HepG2 (cell line): Measurements from ENCODE around the gene AP2B1. TPM values are rescaled to one million over a fixed set of nuclear protein-coding genes. Genes with fewer than 3 reads are reported as not detected.

ENCODE experiments used
- AGO2 ChIP-seq: fragments of 200-400 bp; formaldehyde crosslinking; optimal IDR thresholded peaks from 2 replicates; pipeline ENCODE3; 2017; ENCODE audit warnings: mild to moderate bottlenecking, low read depth, low read length, moderate library complexity
- EP300 ChIP-seq, 3 experiments: sonication (generic) in 1 of 3; formaldehyde crosslinking in 1 of 3; IDR thresholded peaks; 2 replicates each; pipeline versions ENCODE4 v1.5.1 to v1.6.1; 2011 to 2020; ENCODE audit warnings: low read depth in 2 of 3, low read length in 2 of 3, borderline replicate concordance in 1 of 3, improper control_type of control experiment in 1 of 3, mild to moderate bottlenecking in 1 of 3, missing genetic modification reagents in 1 of 3, moderate library complexity in 1 of 3
- ETV6 ChIP-seq: sonication (generic); formaldehyde crosslinking; conservative IDR thresholded peaks from 2 replicates; pipeline ENCODE4 v1.4.0; 2020; ENCODE audit warnings: missing genetic modification reagents
- FLYWCH1 ChIP-seq: sonication (generic); formaldehyde crosslinking; IDR thresholded peaks from 2 replicates; pipeline ENCODE4 v1.8.1; 2023; ENCODE audit warnings: mild to moderate bottlenecking, missing genetic modification reagents
- FOXA3 ChIP-seq: IDR thresholded peaks from 2 replicates; pipeline ENCODE4 v1.6.1; 2016; ENCODE audit warnings: missing genetic modification reagents, missing compliant biosample characterization
- HNRNPH1 ChIP-seq: fragments of 200-400 bp; formaldehyde crosslinking; optimal IDR thresholded peaks from 2 replicates; pipeline ENCODE3; 2017; ENCODE audit warnings: mild to moderate bottlenecking, low read depth, low read length
- JUNB ChIP-seq: sonication (generic); formaldehyde crosslinking; IDR thresholded peaks from 2 replicates; pipeline ENCODE4 v1.8.0; 2022; ENCODE audit warnings: missing genetic modification reagents, mild to moderate bottlenecking, borderline replicate concordance
- KAT2B ChIP-seq: fragments of 150-350 bp; IDR thresholded peaks from 2 replicates; pipeline ENCODE4 v1.6.1; 2014; ENCODE audit warnings: low read depth, low read length, borderline replicate concordance
- NR2C2 ChIP-seq: sonication (generic); formaldehyde crosslinking; IDR thresholded peaks from 2 replicates; pipeline ENCODE4 v1.4.0; 2020; ENCODE audit warnings: missing genetic modification reagents, mild to moderate bottlenecking, moderate library complexity, borderline replicate concordance
- PHF21A ChIP-seq: sonication (generic); formaldehyde crosslinking; IDR thresholded peaks from 2 replicates; pipeline ENCODE4 v1.5.0; 2020; ENCODE audit warnings: mild to moderate bottlenecking, missing genetic modification reagents
- RFX5 ChIP-seq: IDR thresholded peaks from 2 replicates; pipeline ENCODE4 v1.6.1; 2011; ENCODE audit warnings: low read depth, low read length, improper control_type of control experiment
- SALL1 ChIP-seq: sonication (generic); formaldehyde crosslinking; IDR thresholded peaks from 2 replicates; pipeline ENCODE4 v1.8.0; 2022; ENCODE audit warnings: mild to moderate bottlenecking, missing genetic modification reagents
- ZBTB42 ChIP-seq: sonication (generic); formaldehyde crosslinking; IDR thresholded peaks from 2 replicates; pipeline ENCODE4 v1.5.0; 2020; ENCODE audit warnings: mild to moderate bottlenecking, missing genetic modification reagents
- ZNF232 ChIP-seq: sonication (generic); formaldehyde crosslinking; IDR thresholded peaks from 2 replicates; pipeline ENCODE4 v1.4.0; 2020; ENCODE audit warnings: missing genetic modification reagents, borderline replicate concordance
- ZNF570 ChIP-seq: sonication (generic); formaldehyde crosslinking; IDR thresholded peaks from 2 replicates; pipeline ENCODE4 v1.4.0; 2020; ENCODE audit warnings: mild to moderate bottlenecking, missing genetic modification reagents, borderline replicate concordance
- ZZZ3 ChIP-seq: sonication (generic); formaldehyde crosslinking; IDR thresholded peaks from 2 replicates; pipeline ENCODE4 v1.4.0; 2020; ENCODE audit warnings: missing genetic modification reagents, mild to moderate bottlenecking, borderline replicate concordance
- polyA plus RNA-seq, 8 experiments: library from polyadenylated mRNA; depleted of rRNA in 3 of 8; stranded (reverse) in 7 of 8; unstranded in 1 of 8; fragments of >200 nt; fragmentation: Illumina TruSeq in 4 of 8; extraction: Trizol in 4 of 8; gene quantifications; 2 replicates each; pipeline versions ENCODE4 v1.2.1 to v1.2.3, GENCODE V29; 2011 to 2016; ENCODE audit warnings: low read depth in 4 of 8, missing spikeins in 1 of 8, mixed read lengths in 1 of 8; ENCODE audit not compliant: insufficient read depth in 1 of 8
- total RNA-seq, 5 experiments: library from RNA; depleted of rRNA; stranded (reverse); fragments of >200 nt; fragmentation: Illumina TruSeq; extraction: Trizol; gene quantifications; 2 replicates each; pipeline ENCODE4 v1.2.3, GENCODE V29; 2016; ENCODE audit warnings: low read depth in 1 of 5
- TF ChIP-seq, protein P1 (sequence below): sonication (generic); formaldehyde crosslinking; IDR thresholded peaks from 2 replicates; pipeline ENCODE4 v1.8.0; 2022; ENCODE audit warnings: missing genetic modification reagents, mild to moderate bottlenecking, borderline replicate concordance
- TF ChIP-seq, protein P2 (sequence below): sonication (generic); formaldehyde crosslinking; IDR thresholded peaks from 2 replicates; pipeline ENCODE4 v1.5.0; 2020; ENCODE audit warnings: missing genetic modification reagents
- TF ChIP-seq, protein P3 (sequence below): IDR thresholded peaks from 2 replicates; pipeline ENCODE4 v1.4.0; 2020; ENCODE audit warnings: mild to moderate bottlenecking, missing genetic modification reagents
- TF ChIP-seq, protein P4 (sequence below): sonication (generic); formaldehyde crosslinking; IDR thresholded peaks from 2 replicates; pipeline ENCODE4 v1.9.0; 2021; ENCODE audit warnings: missing genetic modification reagents, borderline replicate concordance

AP2B1 gene
- total and polyA plus RNA-seq, 2 of the 13 experiments (the other 11 are each of a cell fraction or from before 2014, with no cell fraction given) = 23.8 to 71.3 TPM

DNA sequence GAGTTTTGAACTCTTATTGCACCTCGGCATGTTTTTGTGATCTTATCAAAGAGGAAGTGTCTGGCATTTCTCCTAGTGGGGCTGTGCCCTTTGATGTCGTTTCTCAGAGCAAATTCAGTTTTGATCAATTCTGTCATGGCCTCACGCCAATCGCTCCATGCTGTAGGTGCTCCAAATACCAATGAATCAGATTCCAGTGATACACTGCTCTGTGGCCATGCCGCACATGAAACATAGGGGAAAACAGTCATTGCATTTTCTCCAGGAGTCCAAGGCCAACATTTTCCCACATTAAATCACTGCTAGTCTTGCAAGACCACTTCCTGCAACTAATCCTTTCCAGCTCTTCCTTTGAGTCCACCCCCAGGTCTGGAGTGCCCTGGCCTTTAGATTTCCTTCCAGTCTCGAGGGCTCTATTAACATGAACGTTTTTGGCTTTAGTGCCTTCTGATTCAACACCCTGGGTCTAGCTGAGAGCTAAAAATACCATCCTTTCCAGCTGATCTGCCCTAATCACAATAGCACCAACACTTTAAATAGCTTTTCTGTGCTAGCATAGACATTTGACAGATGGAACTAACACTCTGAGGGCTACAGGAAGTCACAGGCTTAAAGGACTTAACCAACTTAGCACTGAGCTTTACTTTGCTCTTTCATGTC lies 126.1 kb downstream of the AP2B1 start (continued):
- TF ChIP-seq, protein P1, sequence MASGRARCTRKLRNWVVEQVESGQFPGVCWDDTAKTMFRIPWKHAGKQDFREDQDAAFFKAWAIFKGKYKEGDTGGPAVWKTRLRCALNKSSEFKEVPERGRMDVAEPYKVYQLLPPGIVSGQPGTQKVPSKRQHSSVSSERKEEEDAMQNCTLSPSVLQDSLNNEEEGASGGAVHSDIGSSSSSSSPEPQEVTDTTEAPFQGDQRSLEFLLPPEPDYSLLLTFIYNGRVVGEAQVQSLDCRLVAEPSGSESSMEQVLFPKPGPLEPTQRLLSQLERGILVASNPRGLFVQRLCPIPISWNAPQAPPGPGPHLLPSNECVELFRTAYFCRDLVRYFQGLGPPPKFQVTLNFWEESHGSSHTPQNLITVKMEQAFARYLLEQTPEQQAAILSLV (CRISPR knock-in tag) = no peak
- TF ChIP-seq FLYWCH1 (CRISPR knock-in tag) (no peak), KAT2B (no peak), JUNB (no peak), PHF21A (CRISPR knock-in tag) (peak; percentile 47; the same call in 1 of the 2 replicates), RFX5 (no peak), FOXA3 (CRISPR knock-in tag) (peak; percentile 26; the same call in 1 of the 2 replicates), ETV6 (CRISPR knock-in tag) (no peak), NR2C2 (CRISPR knock-in tag) (no peak), ZNF232 (CRISPR knock-in tag) (peak; percentile 52; the same call in 1 of the 2 replicates), HNRNPH1 (no peak), SALL1 (CRISPR knock-in tag) (peak; percentile 62), EP300 (IDR thresholded peaks at IDR 0.05; ENCODE audit: low read depth in 2 of 2, low read length in 2 of 2) (peak in 1 of 2 experiments; percentile 53; a peak in 1 of 4 replicates), EP300 (CRISPR knock-in tag; IDR thresholded peaks at IDR 0.05; ENCODE audit: borderline replicate concordance) (no peak), ZNF570 (no peak), ZZZ3 (CRISPR knock-in tag) (no peak), ZBTB42 (CRISPR knock-in tag) (no peak), AGO2 (no peak)
- TF ChIP-seq, protein P2, sequence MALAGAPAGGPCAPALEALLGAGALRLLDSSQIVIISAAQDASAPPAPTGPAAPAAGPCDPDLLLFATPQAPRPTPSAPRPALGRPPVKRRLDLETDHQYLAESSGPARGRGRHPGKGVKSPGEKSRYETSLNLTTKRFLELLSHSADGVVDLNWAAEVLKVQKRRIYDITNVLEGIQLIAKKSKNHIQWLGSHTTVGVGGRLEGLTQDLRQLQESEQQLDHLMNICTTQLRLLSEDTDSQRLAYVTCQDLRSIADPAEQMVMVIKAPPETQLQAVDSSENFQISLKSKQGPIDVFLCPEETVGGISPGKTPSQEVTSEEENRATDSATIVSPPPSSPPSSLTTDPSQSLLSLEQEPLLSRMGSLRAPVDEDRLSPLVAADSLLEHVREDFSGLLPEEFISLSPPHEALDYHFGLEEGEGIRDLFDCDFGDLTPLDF (CRISPR knock-in tag) = no peak
- TF ChIP-seq, protein P3, sequence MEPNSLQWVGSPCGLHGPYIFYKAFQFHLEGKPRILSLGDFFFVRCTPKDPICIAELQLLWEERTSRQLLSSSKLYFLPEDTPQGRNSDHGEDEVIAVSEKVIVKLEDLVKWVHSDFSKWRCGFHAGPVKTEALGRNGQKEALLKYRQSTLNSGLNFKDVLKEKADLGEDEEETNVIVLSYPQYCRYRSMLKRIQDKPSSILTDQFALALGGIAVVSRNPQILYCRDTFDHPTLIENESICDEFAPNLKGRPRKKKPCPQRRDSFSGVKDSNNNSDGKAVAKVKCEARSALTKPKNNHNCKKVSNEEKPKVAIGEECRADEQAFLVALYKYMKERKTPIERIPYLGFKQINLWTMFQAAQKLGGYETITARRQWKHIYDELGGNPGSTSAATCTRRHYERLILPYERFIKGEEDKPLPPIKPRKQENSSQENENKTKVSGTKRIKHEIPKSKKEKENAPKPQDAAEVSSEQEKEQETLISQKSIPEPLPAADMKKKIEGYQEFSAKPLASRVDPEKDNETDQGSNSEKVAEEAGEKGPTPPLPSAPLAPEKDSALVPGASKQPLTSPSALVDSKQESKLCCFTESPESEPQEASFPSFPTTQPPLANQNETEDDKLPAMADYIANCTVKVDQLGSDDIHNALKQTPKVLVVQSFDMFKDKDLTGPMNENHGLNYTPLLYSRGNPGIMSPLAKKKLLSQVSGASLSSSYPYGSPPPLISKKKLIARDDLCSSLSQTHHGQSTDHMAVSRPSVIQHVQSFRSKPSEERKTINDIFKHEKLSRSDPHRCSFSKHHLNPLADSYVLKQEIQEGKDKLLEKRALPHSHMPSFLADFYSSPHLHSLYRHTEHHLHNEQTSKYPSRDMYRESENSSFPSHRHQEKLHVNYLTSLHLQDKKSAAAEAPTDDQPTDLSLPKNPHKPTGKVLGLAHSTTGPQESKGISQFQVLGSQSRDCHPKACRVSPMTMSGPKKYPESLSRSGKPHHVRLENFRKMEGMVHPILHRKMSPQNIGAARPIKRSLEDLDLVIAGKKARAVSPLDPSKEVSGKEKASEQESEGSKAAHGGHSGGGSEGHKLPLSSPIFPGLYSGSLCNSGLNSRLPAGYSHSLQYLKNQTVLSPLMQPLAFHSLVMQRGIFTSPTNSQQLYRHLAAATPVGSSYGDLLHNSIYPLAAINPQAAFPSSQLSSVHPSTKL (CRISPR knock-in tag) = peak; percentile 80
- TF ChIP-seq, protein P4, sequence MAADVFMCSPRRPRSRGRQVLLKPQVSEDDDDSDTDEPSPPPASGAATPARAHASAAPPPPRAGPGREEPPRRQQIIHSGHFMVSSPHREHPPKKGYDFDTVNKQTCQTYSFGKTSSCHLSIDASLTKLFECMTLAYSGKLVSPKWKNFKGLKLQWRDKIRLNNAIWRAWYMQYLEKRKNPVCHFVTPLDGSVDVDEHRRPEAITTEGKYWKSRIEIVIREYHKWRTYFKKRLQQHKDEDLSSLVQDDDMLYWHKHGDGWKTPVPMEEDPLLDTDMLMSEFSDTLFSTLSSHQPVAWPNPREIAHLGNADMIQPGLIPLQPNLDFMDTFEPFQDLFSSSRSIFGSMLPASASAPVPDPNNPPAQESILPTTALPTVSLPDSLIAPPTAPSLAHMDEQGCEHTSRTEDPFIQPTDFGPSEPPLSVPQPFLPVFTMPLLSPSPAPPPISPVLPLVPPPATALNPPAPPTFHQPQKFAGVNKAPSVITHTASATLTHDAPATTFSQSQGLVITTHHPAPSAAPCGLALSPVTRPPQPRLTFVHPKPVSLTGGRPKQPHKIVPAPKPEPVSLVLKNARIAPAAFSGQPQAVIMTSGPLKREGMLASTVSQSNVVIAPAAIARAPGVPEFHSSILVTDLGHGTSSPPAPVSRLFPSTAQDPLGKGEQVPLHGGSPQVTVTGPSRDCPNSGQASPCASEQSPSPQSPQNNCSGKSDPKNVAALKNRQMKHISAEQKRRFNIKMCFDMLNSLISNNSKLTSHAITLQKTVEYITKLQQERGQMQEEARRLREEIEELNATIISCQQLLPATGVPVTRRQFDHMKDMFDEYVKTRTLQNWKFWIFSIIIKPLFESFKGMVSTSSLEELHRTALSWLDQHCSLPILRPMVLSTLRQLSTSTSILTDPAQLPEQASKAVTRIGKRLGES (CRISPR knock-in tag) = no peak
